Inferior parietal cortex (tissue), 1 donor: Measurements from ENCODE around the gene FUT1.

Experiments
- DNase-seq: peaks from one replicate; pipeline ENCODE4 v3.0.0-alpha.2; 2016; ENCODE audit errors: extremely low spot score

FUT1 gene

DNA sequence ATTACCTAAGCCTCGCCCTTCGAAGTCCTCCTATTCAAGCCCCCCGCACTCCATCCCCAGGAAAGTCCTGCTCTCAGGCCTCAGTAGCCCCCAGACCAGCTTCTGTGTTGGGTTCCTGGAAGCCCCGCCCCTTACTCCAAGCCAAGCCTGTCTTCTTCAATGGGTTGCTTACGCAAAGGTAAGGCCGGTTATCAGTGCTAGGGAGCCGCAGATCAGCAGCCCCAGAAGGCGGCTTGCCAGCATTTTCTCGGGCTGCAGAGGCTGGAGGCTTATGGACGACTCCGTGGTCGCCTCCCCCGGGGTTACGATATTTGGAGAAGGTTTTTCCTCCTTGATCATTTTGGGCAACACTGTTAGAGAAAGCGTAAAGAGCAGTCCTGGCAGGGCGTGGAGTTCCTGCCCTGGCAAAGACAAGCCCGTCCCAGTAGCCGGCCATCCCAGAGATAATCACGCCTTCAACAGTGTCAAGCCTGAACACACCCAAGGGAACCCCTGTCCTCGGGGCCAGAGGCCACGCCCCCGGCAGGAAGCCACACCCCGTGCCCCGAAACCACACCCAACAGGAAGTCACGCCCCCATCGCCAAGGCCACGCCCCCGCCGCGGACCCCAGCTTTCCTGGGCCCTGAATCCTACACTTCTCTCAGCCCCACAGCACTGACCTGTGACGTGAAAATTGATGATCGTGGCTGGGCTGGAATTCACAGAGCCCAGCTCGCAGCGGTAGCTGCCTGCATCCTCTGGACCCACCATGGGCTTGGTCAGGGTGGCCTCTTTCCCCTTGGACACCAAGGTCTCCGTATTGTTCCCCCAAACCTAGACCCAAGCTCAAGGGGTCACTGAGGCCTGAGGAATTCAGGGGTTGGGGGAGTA is 11.1 kb downstream of the FUT1 start:
- no peak for DNase-seq

DNA sequence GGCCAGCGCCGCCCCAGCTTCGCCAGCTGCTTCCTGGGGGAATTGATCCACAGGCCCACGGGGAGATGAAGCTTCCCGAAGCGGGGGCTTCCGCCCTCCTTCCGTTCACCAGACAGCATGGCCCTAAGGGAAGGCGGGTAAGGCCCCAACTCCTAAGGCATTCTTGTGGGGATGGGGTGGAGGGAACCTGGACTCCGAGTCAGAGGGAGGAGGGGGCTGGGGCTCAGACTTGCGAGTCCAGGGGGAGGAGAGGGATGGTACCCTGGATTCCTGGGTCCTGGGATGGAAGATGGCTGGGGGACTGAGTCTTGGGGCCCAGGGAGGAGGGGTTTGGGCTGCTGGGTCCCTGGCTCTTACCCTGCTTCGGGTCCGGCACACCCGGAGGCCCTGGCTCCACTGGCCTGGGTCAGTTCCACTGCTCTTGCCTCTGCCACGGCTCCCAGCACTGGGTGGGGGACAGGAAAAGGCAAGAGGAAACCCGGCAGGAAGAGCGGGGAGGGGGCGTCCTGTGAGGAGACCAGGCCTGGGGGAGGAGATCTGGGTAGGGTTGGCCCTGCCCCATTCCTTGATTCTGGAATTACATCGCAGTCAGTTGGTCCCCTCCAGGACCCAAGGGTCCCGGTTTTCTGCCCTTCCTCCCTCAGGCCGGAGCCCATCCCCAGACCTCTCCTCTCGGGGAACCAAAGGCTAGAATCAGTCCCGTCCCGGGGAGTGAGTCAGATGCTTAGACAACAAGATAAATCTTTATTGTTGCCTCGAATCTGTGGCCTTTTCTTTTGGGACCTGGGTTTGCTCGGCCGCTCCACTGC is 12.1 kb downstream of the FUT1 start, which contains the start of gene RASIP1:
Gene RASIP1 (minus strand): TSS at position 447 of the 809 bp plus-strand sequence. CDS start 328 bp downstream, at position 119.
- DNase-seq = no peak

DNA sequence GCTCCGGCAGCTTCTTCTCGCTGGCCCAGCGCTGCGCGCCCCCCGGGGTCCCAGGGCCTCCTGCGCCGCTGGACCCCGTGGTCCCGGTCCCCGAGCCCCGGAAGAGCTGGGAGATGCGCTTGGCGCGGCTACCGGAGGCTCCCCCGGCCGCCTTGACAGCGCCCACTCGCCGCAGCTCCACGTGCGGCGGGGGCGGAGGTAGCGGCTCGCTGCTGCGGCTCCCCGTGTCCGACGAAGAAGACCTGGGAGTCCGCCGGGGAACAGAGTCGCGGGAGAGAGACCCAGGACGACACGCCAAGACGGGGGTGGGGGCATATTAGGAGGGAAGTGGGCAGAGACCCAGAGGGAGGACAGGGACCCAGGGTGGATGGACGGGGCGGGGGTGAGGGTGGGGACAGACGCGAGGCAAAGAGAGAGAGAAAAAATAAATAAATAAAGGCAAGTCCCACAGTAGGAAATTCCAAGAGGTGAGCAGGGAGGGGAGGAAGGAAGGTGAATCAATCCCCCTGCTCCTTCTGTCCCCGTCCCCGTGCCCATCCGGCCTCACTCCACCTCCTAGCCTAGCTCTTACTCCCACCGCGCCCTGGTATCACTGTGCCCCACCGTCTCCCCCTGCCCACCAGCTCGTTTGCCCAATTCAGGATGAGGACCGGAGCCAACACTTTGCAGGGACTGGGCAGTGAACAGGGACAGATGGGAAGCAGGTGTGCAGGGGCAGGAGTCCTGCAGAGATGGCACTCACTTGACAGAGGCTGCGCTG is 12.9 kb downstream of the FUT1 start:
- DNase-seq = no peak

DNA sequence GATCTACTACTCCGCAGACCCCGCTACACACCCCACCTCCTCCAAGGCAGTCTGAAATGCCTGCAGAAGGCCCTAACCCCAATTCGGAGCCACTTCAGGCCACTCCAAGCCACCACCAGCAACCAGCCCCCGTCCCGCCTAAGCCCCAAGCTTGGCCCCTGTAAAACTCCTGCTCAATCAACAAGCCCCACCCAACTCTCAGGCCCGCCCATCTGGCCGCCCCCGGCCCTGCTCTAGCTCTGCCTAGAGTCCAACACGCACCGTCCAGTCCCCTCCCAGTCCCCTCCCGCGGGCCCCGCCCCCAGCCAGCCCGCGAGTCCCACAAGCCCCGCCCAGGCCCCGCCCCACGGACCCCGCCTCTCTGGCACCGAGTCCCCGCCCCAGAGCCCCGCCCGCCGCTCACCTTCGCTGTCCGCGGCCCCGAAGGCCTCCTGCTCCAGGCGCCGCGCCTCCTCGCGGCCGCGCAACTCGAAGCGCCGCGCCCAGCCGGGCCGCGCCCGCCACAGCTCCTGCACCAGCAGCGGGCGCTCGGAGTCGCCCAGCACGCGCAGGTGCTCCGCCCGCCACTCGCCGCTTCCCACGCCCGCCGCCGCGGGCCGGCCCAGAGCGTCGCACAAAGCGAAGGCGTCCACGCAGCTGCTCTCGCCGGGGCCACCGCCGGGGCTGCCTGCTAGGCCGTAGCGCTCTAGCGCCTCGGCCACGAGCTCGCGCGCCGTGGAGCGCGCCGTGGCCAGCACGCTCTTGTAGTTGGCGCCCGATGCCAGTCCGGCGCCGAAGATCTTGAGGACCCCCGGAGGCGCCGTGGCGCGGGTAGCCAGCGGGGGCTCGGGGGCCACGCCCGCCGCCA is 13.7 kb downstream of the FUT1 start:
- DNase-seq = peak; percentile 43

DNA sequence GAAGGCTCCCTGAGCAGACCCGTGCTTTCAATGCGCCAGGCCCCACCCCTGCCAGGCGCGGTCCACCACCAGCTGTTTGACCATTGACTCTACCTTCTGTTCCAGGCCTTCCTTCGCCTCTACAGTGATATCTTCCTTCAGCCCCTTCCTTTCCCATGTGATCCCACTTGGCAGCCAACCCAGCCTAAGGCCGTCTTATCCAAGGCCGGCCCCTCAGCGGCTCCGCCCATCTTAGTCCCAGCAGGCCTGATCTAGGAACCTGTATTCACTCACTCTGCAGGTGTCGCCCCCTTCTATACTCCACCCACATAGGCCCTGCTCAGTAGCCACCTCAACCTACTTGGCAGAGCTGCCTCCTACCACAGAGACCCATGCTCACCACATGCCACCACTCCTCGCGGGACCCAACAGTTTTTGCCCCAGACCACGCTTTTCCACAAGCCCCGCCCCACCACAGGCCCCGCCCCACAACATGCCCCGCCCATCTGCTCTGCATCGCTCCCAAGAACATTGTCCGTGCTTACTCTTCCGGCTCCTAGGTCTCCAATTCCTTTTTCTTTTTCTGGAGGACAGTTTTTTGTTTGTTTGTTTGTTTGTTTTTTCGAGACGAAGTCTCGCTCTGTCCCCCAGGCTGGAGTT is 15.0 kb downstream of the FUT1 start:
- no peak for DNase-seq

DNA sequence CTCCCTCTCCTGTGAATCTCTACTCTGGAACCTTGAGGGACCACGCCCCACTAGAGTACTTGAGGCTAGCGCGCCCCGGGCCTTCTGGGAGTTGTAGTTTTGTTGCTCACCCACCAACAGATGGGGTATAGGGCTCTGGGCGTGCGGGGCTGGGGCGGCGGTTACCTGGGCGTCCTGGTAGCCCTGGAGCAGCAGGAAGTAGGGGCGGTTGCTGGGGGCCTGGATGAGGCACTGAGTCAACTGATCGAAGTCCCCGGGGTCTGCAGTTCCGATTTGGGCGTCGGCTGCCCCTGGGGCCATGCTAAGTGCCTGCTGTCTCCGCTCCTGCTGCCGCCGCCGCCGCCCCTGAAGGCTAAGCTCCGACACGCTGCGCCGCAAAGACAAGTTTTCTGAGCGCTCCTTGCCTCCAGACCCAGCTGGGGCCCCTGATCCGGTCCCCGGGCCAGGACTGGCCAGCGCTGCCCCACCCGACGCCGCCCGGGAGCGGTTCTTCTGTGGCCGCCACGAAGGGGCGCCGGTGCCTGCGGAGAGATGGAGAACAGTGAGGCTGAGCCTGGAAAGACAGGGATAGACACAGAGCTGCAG is 17.3 kb downstream of the FUT1 start:
- DNase-seq = no peak

DNA sequence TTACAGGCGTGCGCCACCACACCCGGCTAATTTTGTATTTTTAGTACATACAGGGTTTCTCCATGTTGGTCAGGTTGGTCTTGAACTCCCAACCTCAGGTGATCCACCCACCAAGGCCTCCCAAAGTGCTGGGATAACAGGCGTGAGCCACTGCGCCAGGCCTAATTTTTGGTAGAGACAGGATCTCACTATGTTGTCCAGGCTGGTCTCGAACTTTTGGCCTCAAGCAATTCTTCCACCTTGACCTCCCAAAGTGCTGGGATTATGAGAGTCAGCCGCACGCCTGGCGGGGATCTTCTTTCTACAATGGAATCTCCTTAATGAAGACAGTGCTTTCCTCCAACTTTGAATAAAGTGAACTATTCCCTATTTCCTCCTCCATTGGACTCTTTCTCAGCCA is 17.8 kb downstream of the FUT1 start:
- DNase-seq = no peak

DNA sequence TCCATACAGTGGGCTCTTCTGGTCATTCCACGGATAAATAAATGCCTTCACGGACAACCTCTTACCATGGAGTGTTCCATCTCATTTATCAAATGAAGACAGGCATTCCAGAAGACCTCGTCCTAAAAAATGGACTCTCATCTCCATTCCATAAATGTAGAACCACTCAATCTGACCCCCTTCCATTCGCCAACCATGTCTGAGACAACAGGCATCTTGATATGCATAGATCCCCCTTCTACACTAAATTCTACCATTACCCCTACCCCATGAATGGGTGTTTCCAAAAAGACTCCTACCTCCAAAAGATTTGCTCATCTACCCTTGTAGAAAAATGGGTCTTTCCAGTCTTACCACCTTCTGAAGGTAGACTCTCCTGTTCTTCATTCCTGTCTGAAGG is 21.0 kb downstream of the FUT1 start:
- no peak for DNase-seq

DNA sequence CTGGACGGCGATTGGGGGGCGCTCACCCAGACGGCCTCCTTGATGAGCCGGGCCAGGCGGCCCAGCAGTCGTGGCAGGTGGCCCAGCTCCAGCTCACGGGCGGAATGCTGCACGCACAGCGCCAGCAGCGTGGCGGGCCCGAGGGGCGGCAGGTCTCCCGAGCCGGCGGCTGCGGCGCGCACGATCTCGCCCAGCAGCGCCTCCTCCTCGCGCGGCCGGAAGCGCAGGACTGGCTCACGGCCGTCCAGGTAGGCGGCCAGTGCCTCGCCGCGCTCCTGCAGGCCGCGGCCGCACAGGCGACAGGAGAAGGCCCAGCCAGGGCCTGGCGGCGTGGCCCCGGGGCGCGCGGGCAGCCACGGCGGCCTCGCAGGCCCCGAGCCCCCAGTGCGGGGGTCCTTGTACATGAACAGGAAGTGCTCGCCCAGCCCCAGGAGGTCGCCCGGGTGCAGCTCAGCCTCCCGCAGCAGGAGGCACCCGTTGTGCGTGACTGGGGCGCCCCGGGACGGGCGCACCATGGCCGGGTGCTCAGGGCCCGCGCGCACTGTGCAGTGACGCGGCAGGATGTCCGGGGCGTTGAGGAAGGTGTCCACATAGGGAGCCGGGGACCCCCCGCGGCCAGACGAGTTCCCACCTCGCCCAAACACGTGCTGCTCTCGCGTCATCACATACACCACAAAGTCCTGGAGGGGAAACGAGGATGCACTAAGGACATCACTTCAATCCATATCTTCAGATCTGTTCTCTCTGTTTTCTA is 23.4 kb downstream of the FUT1 start:
- DNase-seq = no peak

DNA sequence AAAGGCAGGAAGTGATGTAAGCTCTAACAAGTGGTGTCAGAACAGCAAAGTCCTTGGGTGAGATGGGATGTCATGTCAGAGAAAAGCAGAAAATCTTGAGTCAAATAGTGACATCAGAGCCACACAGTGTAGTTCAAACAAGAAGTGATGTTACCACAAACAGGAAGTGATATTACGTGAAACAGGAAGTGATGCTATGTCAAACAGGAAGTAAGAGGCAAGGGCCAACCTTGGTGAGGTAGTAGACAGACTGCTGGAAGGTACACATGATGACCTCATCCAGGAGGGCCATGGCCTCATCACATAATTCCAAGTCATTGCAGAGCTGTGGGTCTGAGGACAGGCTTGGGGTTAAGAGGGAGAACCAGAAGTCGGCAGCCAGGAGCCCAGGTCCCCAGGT is 25.9 kb downstream of the FUT1 start:
- DNase-seq = no peak

DNA sequence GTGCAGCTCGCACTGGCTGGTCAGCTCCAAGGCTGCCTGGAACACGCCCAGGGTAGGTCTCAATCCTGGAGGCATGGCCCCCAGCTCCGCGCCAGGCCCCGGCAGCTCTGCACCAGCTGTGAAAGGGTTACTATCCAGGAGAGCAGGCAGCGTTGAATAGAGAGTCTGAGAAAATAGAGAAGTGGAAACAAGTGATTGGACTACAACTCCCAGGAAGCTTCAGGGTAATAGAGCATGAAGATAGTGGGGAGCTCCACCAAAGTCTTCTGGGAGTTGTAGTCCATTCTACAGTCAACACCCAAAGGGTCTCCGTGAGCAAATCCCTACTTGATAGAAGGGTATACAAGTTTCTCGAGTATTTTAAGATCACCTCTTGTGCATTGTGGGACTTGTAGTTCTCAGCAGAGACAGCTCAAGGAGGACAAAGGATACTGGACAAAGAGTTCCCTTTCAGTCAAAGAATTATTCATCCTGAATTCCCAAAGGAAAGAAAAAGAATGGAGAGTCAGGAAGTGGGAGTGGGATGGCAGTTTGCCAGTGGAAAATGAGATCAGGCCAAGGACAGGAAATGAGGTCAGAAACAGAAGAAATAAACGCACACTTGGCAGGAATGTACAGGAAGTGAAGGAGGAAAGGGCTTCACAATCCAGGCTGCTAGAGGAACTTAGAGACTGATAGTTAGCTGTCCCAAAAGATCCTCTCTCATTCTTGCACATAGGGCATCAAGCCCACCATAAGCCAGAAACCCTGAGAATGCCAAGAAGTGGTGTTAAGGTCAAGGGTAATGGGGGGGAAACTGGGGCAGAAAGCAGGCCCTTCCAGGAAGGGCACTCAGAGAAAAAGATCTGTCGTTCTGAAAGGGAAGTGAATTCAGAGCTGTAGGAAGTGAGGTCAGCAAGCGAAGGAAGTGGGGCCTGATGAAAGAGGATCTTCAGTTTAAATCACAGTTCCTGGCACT is 27.4 kb downstream of the FUT1 start:
- peak; percentile 63 for DNase-seq

DNA sequence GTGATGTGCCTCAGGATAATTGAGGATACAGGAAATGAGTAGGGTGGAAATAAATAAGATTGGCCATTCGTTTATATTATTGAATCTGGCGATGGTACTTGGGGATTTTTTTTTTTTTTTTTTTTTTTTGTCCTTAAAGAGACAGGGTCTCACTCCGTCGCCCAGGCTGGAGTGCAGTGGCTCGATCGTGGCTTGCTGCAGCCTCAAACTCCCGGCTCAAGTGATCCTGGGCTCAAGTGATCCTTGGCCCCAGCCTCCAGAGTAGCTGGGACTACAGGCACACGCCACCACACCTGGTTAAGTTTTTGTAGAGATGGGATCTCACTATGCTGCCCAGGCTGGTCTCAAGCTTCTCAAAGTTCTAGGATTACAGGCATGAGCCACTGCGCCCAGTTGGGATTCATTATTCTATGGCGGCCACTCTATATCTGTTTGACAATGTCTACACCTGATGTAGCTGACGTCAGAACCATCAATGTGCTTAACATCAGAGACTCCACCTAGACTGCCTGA is 30.2 kb downstream of the FUT1 start:
- DNase-seq = no peak

DNA sequence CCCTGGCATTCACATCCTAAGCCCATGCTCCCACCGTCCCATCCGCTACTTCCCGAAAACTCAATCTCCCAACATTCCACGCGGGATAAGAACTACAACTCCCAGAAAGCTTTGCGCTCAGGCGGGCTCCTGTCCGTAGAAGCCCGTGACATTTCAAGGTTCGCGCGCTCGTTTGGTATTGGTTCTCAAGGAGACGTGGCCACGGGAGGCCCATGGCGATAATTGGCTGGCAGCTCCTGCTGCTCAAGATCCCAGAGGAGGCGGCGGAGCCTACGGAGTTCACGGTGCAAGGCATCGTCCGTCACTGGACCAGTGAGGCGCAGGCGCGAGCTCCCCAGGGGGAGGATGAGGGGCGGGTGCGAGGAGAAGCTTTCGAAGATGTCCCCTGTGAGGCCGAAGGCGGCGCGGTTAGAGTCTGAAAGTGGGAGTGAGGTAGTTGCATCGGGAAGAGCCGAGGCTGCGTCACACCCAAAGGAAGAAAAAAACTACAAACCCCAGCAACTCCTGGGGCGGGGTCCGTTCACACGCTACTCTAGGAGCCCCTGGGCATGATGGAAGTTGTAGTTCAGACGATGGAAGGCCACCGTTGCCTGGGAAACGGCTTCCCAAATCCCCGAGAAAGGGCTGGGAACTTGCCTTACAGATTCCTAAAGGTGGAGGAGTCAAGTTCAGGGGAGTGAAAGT is 31.7 kb downstream of the FUT1 start:
- DNase-seq = peak; percentile 99

DNA sequence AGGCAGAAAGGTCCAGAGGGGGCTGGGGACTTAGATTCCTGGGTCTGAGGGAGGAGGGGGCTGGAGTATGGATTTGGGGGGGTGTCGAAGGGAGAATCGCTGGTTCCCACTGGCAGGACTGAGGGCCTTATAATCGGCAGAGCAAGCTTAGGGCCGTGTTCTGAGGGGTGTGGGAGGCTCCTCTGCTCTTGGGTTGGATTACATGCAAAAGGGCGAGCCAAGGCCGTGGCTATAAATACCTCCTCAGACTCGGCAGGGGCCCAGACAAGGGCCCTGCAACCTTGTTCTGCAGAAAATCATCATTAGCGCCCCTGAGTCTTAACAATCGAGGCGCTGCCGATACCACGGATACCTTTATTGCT is 32.2 kb downstream of the FUT1 start:
- DNase-seq = no peak

DNA sequence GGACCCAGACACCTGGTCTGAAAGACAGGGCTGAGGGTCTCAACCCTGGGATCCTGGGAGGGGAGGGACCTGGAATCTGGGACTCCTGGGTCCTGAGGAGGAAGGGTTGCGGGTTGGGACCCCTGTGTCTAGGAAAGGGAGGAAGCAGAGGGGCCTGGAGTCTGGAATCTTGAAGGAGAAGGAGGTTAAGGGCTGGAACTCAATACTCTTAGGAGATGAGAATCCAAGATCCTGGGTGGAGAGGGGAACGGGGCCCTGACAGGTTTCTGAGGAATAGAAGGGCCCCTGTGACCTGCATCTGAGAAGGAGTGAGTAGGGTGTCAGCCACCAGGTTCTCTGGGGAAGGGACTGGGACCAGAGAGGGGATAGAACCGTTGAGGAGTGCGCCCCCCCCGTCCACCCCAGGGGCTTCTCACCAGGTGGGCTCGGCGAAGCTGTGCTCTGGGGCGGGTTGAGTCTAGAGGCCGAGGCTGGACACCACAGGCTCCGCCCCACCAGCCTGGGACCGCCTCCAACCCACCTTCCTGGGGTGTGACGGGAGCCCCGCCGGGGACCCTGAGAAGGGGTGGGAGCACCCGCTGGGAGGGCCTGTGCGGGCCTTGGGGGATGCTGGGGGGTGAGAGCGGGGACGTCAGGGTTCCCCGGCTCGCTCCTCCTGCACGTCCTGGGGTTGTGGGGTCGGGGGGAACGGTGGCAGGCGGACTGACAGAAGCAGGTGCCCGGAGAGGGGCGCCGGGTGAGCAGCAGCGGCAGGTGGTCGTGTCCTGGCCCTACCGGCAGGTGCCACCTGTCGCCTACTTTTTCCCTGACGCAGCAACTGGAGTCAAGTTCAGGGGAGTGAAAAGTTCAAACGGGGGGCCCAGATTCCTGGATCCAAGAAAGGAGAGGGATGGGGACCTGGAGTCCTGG is 32.9 kb downstream of the FUT1 start, which contains the start of gene MAMSTR:
Gene MAMSTR (minus strand): TSS at position 463 of the 909 bp plus-strand sequence. CDS start 694 bp downstream, outside the sequence.
- DNase-seq = no peak

DNA sequence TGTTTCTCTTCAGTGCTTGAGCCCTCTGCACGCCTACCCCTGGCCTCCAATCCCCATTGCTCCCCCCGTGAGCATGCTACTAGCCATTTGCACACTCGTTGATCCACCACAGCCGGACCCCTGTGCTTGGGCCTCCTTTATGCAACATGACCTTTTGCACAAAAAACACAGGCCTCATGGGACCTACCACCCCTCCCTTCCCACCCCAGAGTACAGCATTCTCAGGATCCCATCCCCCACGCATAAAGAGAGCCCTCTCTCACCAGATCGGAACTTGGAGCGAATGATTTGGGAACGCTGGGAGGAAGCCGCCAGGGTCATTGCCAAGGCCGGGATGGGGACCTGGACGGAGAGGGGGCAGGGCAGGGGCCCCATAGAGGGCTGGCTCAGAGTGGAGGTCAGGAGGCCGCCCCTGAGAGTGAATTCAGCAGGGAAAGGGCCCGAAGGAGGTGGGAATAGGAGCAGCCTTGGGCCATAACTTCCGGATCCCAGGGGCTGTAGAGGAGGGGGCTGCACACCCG is 33.7 kb downstream of the FUT1 start:
- no peak for DNase-seq
